HG03442 (cell line): Measurements from ENCODE around the gene MSI2.

Experiments used
- ATAC-seq: cut with Tn5 transposase; IDR thresholded peaks from one replicate; pipeline ENCODE4 v1.9.1; 2021; ENCODE audit warnings: mild to moderate bottlenecking, moderate library complexity; ENCODE audit not compliant: unreplicated experiment

Gene MSI2

GRCh38 chr17:57338257-57338914 is 82.1 kb downstream of the MSI2 start:
- peak; percentile 81 for ATAC-seq

GRCh38 chr17:57340160-57340981 is 84.0 kb downstream of the MSI2 start:
- ATAC-seq: no peak

- no peak for ATAC-seq
These were observed 85.6 kb downstream of the MSI2 start for GRCh38 chr17:57341611-57342540.

- ATAC-seq: no peak
These were observed 86.8 kb downstream of the MSI2 start for GRCh38 chr17:57342963-57343589.

- ATAC-seq: no peak
These were observed 87.4 kb downstream of the MSI2 start for GRCh38 chr17:57343717-57344116.

GRCh38 chr17:57344261-57344660 is 87.9 kb downstream of the MSI2 start:
- no peak for ATAC-seq

GRCh38 chr17:57349541-57350247 is 93.4 kb downstream of the MSI2 start:
- no peak for ATAC-seq

- no peak for ATAC-seq
These were observed 93.9 kb downstream of the MSI2 start for GRCh38 chr17:57350266-57350665.

- no peak for ATAC-seq
These were observed 96.4 kb downstream of the MSI2 start for GRCh38 chr17:57352665-57353175.

- no peak for ATAC-seq
These were observed 98.3 kb downstream of the MSI2 start for GRCh38 chr17:57354673-57355072.

- peak; percentile 29 for ATAC-seq
These were observed 99.0 kb downstream of the MSI2 start for GRCh38 chr17:57355090-57355859.

- ATAC-seq: no peak
These were observed 99.9 kb downstream of the MSI2 start for GRCh38 chr17:57356153-57356718.

- peak; percentile 42 for ATAC-seq
These were observed 100.5 kb downstream of the MSI2 start for GRCh38 chr17:57356719-57357391.

- ATAC-seq: peak; percentile 42
These were observed 101.1 kb downstream of the MSI2 start for GRCh38 chr17:57357392-57357784.

GRCh38 chr17:57357830-57358430 is 101.6 kb downstream of the MSI2 start:
- peak; percentile 58 for ATAC-seq

- no peak for ATAC-seq
These were observed 103.9 kb downstream of the MSI2 start for GRCh38 chr17:57360266-57360665.

- no peak for ATAC-seq
These were observed 106.7 kb downstream of the MSI2 start for GRCh38 chr17:57362797-57363556.
